HCT116 (cell line): ENCODE results near the gene INTS1. TPM values are rescaled to one million over a fixed set of nuclear protein-coding genes. Genes with fewer than 3 reads are reported as not detected.

Source experiments
- ATAC-seq: fragments of 200-7000 bp; cut with Tn5 transposase; 2 replicates; pipeline ENCODE4 v1.9.1; 2020; ENCODE audit warnings: mild to moderate bottlenecking, moderate library complexity
- BruUV-seq: library from RNA; stranded (reverse); fragments of 400-500 nt; replicated peaks from 2 replicates; lab custom pipeline; 2021; lab: Mats Ljungman, UMichigan
- CTCF ChIA-PET: fragments of 300-600 bp; sonication (Branson Sonifier 250); formaldehyde crosslinking; loops from one replicate; lab custom pipeline; 2021; ENCODE audit warnings: antibody characterized with exemption; lab: Charles Lee
- POLR2A ChIA-PET: fragments of 300-600, 350-600 bp; sonication (Branson Sonifier 250); formaldehyde crosslinking; loops from one replicate; lab custom pipeline; 2021; ENCODE audit warnings: antibody characterized with exemption; lab: Charles Lee
- RAD21 ChIA-PET, 2 experiments: fragments of 300-600 bp; sonication (Branson Sonifier 250); formaldehyde crosslinking; loops; one replicate each; lab custom pipeline; 2023; ENCODE audit warnings: low total read pairs in 2 of 2; ENCODE audit not compliant: uncharacterized antibody in 2 of 2, unreplicated experiment in 2 of 2, low non-redundant PET in 1 of 2; lab: Charles Lee
- DNase-seq: peaks from one replicate; pipeline ENCODE4 v3.0.0-alpha.2; 2010; ENCODE audit warnings: low read depth, low spot score
- H2AFZ ChIP-seq: fragments of 200-600 bp; shearing (Covaris generic), sonication (generic); 2 replicates; pipeline ENCODE4 v1.6.1; 2017; ENCODE audit warnings: low read depth, mixed run types, mixed read lengths, antibody characterized with exemption, low read length; ENCODE audit not compliant: poor library complexity, severe bottlenecking
- H3K27ac ChIP-seq: 2 replicates; pipeline ENCODE4 v1.5.1; 2012; ENCODE audit warnings: low read depth, low read length
- H3K27me3 ChIP-seq: fragments of 200-600 bp; sonication (generic); 2 replicates; pipeline ENCODE4 v1.6.1; 2016; ENCODE audit warnings: mixed run types, low read length, mixed read lengths; ENCODE audit not compliant: insufficient read depth
- H3K36me3 ChIP-seq, 2 experiments: fragments of 200-500 bp in 1 of 2; fragments of 200-600 bp in 1 of 2; sonication (Bioruptor generic) in 1 of 2; sonication (generic) in 1 of 2; 2 replicates each; pipeline versions ENCODE4 v1.5.1 to v1.6.1; 2014 to 2016; ENCODE audit warnings: low read length in 2 of 2, inconsistent platforms in 1 of 2, mixed read lengths in 1 of 2, mixed run types in 1 of 2; ENCODE audit not compliant: insufficient read depth in 2 of 2, control insufficient read depth in 1 of 2
- H3K4me1 ChIP-seq, 2 experiments: fragments of 200-600 bp in 1 of 2; sonication (generic) in 1 of 2; 2 replicates each; pipeline versions ENCODE4 v1.5.1 to v1.6.1; 2012 to 2017; ENCODE audit warnings: low read length in 2 of 2, inconsistent platforms in 1 of 2, mild to moderate bottlenecking in 1 of 2, mixed read lengths in 1 of 2, mixed run types in 1 of 2, moderate library complexity in 1 of 2; ENCODE audit not compliant: insufficient read depth in 2 of 2, control insufficient read depth in 1 of 2
- H3K4me2 ChIP-seq: fragments of 200-600 bp; sonication (generic); 2 replicates; pipeline ENCODE4 v1.6.1; 2017; ENCODE audit warnings: mixed run types, low read length, mixed read lengths
- H3K4me3 ChIP-seq, 2 experiments: fragments of 200-600 bp in 1 of 2; sonication (generic) in 1 of 2; replicated peaks in 1 of 2; 2 replicates each; pipeline ENCODE4 v1.5.1; 2011 to 2016; ENCODE audit warnings: low read length in 2 of 2, control low read depth in 1 of 2, low read depth in 1 of 2, mild to moderate bottlenecking in 1 of 2, mixed read lengths in 1 of 2, mixed run types in 1 of 2
- H3K79me2 ChIP-seq: fragments of 200-600 bp; sonication (generic); 2 replicates; pipeline ENCODE4 v1.6.1; 2017; ENCODE audit warnings: mild to moderate bottlenecking, mixed run types, low read length, moderate library complexity, mixed read lengths; ENCODE audit not compliant: insufficient read depth
- H3K9ac ChIP-seq: fragments of 200-600 bp; sonication (generic); 2 replicates; pipeline ENCODE4 v1.6.1; 2016; ENCODE audit warnings: low read length, mixed read lengths
- H3K9me2 ChIP-seq: fragments of 200-600 bp; sonication (generic), shearing (Covaris generic); 2 replicates; pipeline ENCODE4 v1.6.1; 2017; ENCODE audit warnings: mixed run types, mild to moderate bottlenecking, moderate library complexity; ENCODE audit not compliant: insufficient read depth
- H3K9me3 ChIP-seq, 2 experiments: fragments of 200-500 bp in 1 of 2; fragments of 200-600 bp in 1 of 2; sonication (Bioruptor generic) in 1 of 2; sonication (generic) in 1 of 2; 2 replicates each; pipeline ENCODE4 v1.6.1; 2014 to 2017; ENCODE audit warnings: low read length in 2 of 2, mixed read lengths in 2 of 2, inconsistent platforms in 1 of 2, low read depth in 1 of 2, mild to moderate bottlenecking in 1 of 2, mixed run types in 1 of 2, moderate library complexity in 1 of 2; ENCODE audit not compliant: control insufficient read depth in 1 of 2, insufficient read depth in 1 of 2
- H4K20me1 ChIP-seq: fragments of 200-600 bp; sonication (generic), shearing (Covaris generic); 2 replicates; pipeline ENCODE4 v1.6.1; 2017; ENCODE audit warnings: mixed run types, mild to moderate bottlenecking, moderate library complexity; ENCODE audit not compliant: insufficient read depth
- CBX3 ChIP-seq: IDR thresholded peaks from 2 replicates; pipeline ENCODE4 v1.6.1; 2012; ENCODE audit warnings: low read depth
- EZH2phosphoT487 ChIP-seq: fragments of 200-600 bp; IDR thresholded peaks from 2 replicates; pipeline ENCODE4 v1.6.1; 2018; ENCODE audit warnings: antibody characterized with exemption, borderline replicate concordance
- FOSL1 ChIP-seq: IDR thresholded peaks from 2 replicates; pipeline ENCODE4 v1.6.1; 2012; ENCODE audit warnings: low read depth
- JUND ChIP-seq: IDR thresholded peaks from 2 replicates; pipeline ENCODE4 v1.6.1; 2012
- MAX ChIP-seq: IDR thresholded peaks from 2 replicates; pipeline ENCODE4 v1.6.1; 2012
- POLR2A ChIP-seq: IDR thresholded peaks from 2 replicates; pipeline ENCODE4 v1.7.0; 2011; ENCODE audit warnings: borderline replicate concordance; ENCODE audit not compliant: insufficient read depth, insufficient read length; ENCODE audit errors: extremely low read depth
- POLR2AphosphoS5 ChIP-seq: IDR thresholded peaks from 2 replicates; pipeline ENCODE4 v1.6.1; 2011; ENCODE audit warnings: mild to moderate bottlenecking, low read depth, low read length, moderate library complexity
- RAD21 ChIP-seq: IDR thresholded peaks from 2 replicates; pipeline ENCODE4 v1.6.1; 2012; ENCODE audit warnings: low read depth, mild to moderate bottlenecking
- SP1 ChIP-seq: IDR thresholded peaks from 2 replicates; pipeline ENCODE4 v1.6.1; 2012; ENCODE audit warnings: low read depth
- TCF7L2 ChIP-seq: IDR thresholded peaks from 2 replicates; pipeline ENCODE4 v1.7.0; 2011; ENCODE audit warnings: borderline replicate concordance, inconsistent platforms; ENCODE audit not compliant: insufficient read depth, insufficient read length; ENCODE audit errors: extremely low read depth
- ZFX ChIP-seq: fragments of 450-650 bp; IDR thresholded peaks from 2 replicates; pipeline ENCODE4 v1.6.1; 2017
- ZNF274 ChIP-seq: fragments of 200-500 bp; sonication (Bioruptor generic); IDR thresholded peaks from 2 replicates; pipeline ENCODE4 v1.6.1; 2014; ENCODE audit warnings: mild to moderate bottlenecking, low read depth, low read length, inconsistent platforms
- intact Hi-C: fragments of 100-400 bp; cut with micrococcal nuclease; formaldehyde crosslinking; loops from 2 replicates; pipeline ENCODE4 v1.10.0; 2022
- total RNA-seq: library from RNA; stranded (reverse); gene quantifications from one replicate; pipeline ENCODE4 v1.2.1, GENCODE V29; 2021; ENCODE audit not compliant: unreplicated experiment
- TF ChIP-seq, protein P1 (sequence below): IDR thresholded peaks from 2 replicates; pipeline ENCODE4 v1.6.1; 2012; ENCODE audit warnings: low read depth
- TF ChIP-seq, protein P2 (sequence below), 3 experiments: fragments of 200-600 bp in 1 of 3; sonication (generic) in 1 of 3; IDR thresholded peaks in 2 of 3; conservative IDR thresholded peaks in 1 of 3; 2 replicates each; pipeline ENCODE4 v1.5.1; 2012 to 2017; ENCODE audit warnings: low read depth in 2 of 3, low read length in 2 of 3, antibody characterized with exemption in 1 of 3, borderline replicate concordance in 1 of 3, control low read depth in 1 of 3, mild to moderate bottlenecking in 1 of 3, mixed read lengths in 1 of 3, mixed run types in 1 of 3, moderate library complexity in 1 of 3; ENCODE audit not compliant: insufficient read depth in 1 of 3

INTS1 gene
- total RNA-seq, 1 experiment from 2014 or later, result 167 TPM

- Histone ChIP-seq H3K36me3 (peaks cover 2 to 20% of the 10 kb centered on the region in 2 experiments), H4K20me1 (no peaks in the 10 kb centered on the region), H3K27me3 (no peaks in the 10 kb centered on the region), H3K9me2 (no peaks in the 10 kb centered on the region), H3K4me1 (peaks cover 3 to 13% of the 10 kb centered on the region in 2 experiments; a peak in 3 of 4 replicates), H3K27ac (peak overlapping the region; percentile 62; the same call in 1 of the 2 replicates), H3K4me2 (peak overlapping the region; percentile 42), H2AFZ (no peak overlapping the region), H3K4me3 (no peak overlapping the region), H3K79me2 (no peaks in the 10 kb centered on the region), H3K9me3 (no peaks in the 10 kb centered on the region), H3K9ac (peak overlapping the region; percentile 46)
- POLR2A ChIA-PET, result no interaction called here
- RAD21 ChIA-PET, result interaction anchor here in 1 of 2 experiments (0.5 to 0.8 kb wide), 3 partner anchors 13 to 252 kb away, joined by 3 to 5 read pairs (median 4); no protein-coding TSS in a partner anchor
- ATAC-seq (peak; percentile 80), DNase-seq (peak; percentile 72)
- TF ChIP-seq TCF7L2, result peak; percentile 64
- TF ChIP-seq, protein P1, sequence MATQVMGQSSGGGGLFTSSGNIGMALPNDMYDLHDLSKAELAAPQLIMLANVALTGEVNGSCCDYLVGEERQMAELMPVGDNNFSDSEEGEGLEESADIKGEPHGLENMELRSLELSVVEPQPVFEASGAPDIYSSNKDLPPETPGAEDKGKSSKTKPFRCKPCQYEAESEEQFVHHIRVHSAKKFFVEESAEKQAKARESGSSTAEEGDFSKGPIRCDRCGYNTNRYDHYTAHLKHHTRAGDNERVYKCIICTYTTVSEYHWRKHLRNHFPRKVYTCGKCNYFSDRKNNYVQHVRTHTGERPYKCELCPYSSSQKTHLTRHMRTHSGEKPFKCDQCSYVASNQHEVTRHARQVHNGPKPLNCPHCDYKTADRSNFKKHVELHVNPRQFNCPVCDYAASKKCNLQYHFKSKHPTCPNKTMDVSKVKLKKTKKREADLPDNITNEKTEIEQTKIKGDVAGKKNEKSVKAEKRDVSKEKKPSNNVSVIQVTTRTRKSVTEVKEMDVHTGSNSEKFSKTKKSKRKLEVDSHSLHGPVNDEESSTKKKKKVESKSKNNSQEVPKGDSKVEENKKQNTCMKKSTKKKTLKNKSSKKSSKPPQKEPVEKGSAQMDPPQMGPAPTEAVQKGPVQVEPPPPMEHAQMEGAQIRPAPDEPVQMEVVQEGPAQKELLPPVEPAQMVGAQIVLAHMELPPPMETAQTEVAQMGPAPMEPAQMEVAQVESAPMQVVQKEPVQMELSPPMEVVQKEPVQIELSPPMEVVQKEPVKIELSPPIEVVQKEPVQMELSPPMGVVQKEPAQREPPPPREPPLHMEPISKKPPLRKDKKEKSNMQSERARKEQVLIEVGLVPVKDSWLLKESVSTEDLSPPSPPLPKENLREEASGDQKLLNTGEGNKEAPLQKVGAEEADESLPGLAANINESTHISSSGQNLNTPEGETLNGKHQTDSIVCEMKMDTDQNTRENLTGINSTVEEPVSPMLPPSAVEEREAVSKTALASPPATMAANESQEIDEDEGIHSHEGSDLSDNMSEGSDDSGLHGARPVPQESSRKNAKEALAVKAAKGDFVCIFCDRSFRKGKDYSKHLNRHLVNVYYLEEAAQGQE, result no peak
- no peak for TF ChIP-seq EZH2phosphoT487
- no peak for TF ChIP-seq FOSL1
- peak; percentile 94 for TF ChIP-seq RAD21
- TF ChIP-seq JUND, result no peak
- no peak for TF ChIP-seq POLR2A
- TF ChIP-seq ZFX, result peak; percentile 59; the same call in 1 of the 2 replicates
- no peak; the same call in 1 of the 2 replicates for TF ChIP-seq SP1
- TF ChIP-seq ZNF274, result no peak
- TF ChIP-seq, protein P2, sequence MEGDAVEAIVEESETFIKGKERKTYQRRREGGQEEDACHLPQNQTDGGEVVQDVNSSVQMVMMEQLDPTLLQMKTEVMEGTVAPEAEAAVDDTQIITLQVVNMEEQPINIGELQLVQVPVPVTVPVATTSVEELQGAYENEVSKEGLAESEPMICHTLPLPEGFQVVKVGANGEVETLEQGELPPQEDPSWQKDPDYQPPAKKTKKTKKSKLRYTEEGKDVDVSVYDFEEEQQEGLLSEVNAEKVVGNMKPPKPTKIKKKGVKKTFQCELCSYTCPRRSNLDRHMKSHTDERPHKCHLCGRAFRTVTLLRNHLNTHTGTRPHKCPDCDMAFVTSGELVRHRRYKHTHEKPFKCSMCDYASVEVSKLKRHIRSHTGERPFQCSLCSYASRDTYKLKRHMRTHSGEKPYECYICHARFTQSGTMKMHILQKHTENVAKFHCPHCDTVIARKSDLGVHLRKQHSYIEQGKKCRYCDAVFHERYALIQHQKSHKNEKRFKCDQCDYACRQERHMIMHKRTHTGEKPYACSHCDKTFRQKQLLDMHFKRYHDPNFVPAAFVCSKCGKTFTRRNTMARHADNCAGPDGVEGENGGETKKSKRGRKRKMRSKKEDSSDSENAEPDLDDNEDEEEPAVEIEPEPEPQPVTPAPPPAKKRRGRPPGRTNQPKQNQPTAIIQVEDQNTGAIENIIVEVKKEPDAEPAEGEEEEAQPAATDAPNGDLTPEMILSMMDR (IDR thresholded peaks at IDR 0.05 in 2 of 3, conservative IDR thresholded peaks at IDR 0.05 in 1 of 3; ENCODE audit: borderline replicate concordance in 1 of 3, insufficient read depth in 1 of 3, low read depth in 2 of 3, low read length in 2 of 3), result peak; percentile 71 to 84 (median 82); a peak in 5 of 6 replicates
- TF ChIP-seq POLR2AphosphoS5, result peak; percentile 31; the same call in 1 of the 2 replicates
- peak; percentile 98 for TF ChIP-seq MAX
- TF ChIP-seq CBX3, result no peak
- BruUV-seq, result no TSS peak
- intact Hi-C loops, result loop anchor here (1.0 kb wide), 3 partner anchors 42 to 280 kb away; no protein-coding TSS in a partner anchor
- CTCF ChIA-PET, result interaction anchor here (0.6 to 2.0 kb wide), 11 partner anchors 12 to 290 kb away, joined by 3 to 20 read pairs (median 4); partner anchors contain the start of gene TMEM184A
Measured at GRCh38 chr7:1473864-1474512, 30.2 kb downstream of the INTS1 start.
